GM23338 (cell line): ENCODE data around the gene ADAMTSL2. TPM values are rescaled to one million over a fixed set of nuclear protein-coding genes. Genes with fewer than 3 reads are reported as not detected.

Source experiments
- ATAC-seq: fragments of 200-7000 bp; cut with Tn5 transposase; 3 replicates; pipeline ENCODE4 v1.9.1; 2020
- DNase-seq: peaks from one replicate; pipeline ENCODE4 v3.0.0-alpha.2; 2015; ENCODE audit warnings: low spot score
- H2AFZ ChIP-seq: fragments of 200-600 bp; sonication (generic); 2 replicates; pipeline ENCODE4 v1.8.0; 2016; ENCODE audit warnings: antibody characterized with exemption, mild to moderate bottlenecking, moderate library complexity
- H3F3A ChIP-seq: fragments of 200-600 bp; sonication (generic); replicated peaks from 2 replicates; pipeline ENCODE4 v1.8.0; 2017; ENCODE audit warnings: antibody characterized with exemption, mixed run types, low read depth
- H3K27ac ChIP-seq: fragments of 200-600 bp; sonication (generic); 2 replicates; pipeline ENCODE4 v1.6.1; 2016; ENCODE audit warnings: low read depth
- H3K27me3 ChIP-seq: fragments of 200-600 bp; sonication (generic); 2 replicates; pipeline ENCODE4 v1.8.0; 2016; ENCODE audit warnings: mild to moderate bottlenecking, mixed run types, moderate library complexity; ENCODE audit not compliant: insufficient read depth
- H3K36me3 ChIP-seq: fragments of 200-600 bp; sonication (generic); 2 replicates; pipeline ENCODE4 v1.8.0; 2016; ENCODE audit warnings: mild to moderate bottlenecking; ENCODE audit not compliant: insufficient read depth
- H3K4me1 ChIP-seq: fragments of 200-600 bp; sonication (generic); 2 replicates; pipeline ENCODE4 v1.8.0; 2016; ENCODE audit warnings: mild to moderate bottlenecking, moderate library complexity; ENCODE audit not compliant: insufficient read depth
- H3K4me2 ChIP-seq: fragments of 200-600 bp; sonication (generic); 2 replicates; pipeline ENCODE4 v1.7.1; 2017; ENCODE audit warnings: mixed run types
- H3K4me3 ChIP-seq: fragments of 200-600 bp; sonication (generic); 2 replicates; pipeline ENCODE4 v1.6.1; 2016; ENCODE audit warnings: mixed run types
- H3K79me2 ChIP-seq: fragments of 200-600 bp; sonication (generic); replicated peaks from 2 replicates; pipeline ENCODE4 v1.8.0; 2017; ENCODE audit warnings: mild to moderate bottlenecking; ENCODE audit not compliant: insufficient read depth
- H3K9me2 ChIP-seq: fragments of 200-600 bp; sonication (generic); 2 replicates; pipeline ENCODE4 v1.8.0; 2017; ENCODE audit not compliant: insufficient read depth
- H4K20me1 ChIP-seq: fragments of 200-600 bp; sonication (generic); replicated peaks from 2 replicates; pipeline ENCODE4 v1.8.0; 2017; ENCODE audit warnings: mild to moderate bottlenecking; ENCODE audit not compliant: insufficient read depth
- H3K27ac Mint-ChIP-seq: 2 replicates; pipeline ENCODE4 v1.8.0; 2020; ENCODE audit warnings: inconsistent platforms, mild to moderate bottlenecking, moderate library complexity, mixed read lengths
- H3K27me3 Mint-ChIP-seq: 3 replicates; pipeline ENCODE4 v1.8.0; 2022; ENCODE audit warnings: low read depth, mild to moderate bottlenecking, moderate library complexity, mixed read lengths, inconsistent platforms; ENCODE audit not compliant: insufficient read depth, poor library complexity
- H3K36me3 Mint-ChIP-seq: 3 replicates; pipeline ENCODE4 v1.8.0; 2021; ENCODE audit warnings: low read depth, mild to moderate bottlenecking, inconsistent platforms, moderate library complexity, mixed read lengths
- H3K4me1 Mint-ChIP-seq: 3 replicates; pipeline ENCODE4 v1.8.0; 2020; ENCODE audit warnings: mild to moderate bottlenecking, inconsistent platforms, mixed read lengths
- H3K4me3 Mint-ChIP-seq: 3 replicates; pipeline ENCODE4 v1.8.0; 2021; ENCODE audit warnings: moderate library complexity, mild to moderate bottlenecking, inconsistent platforms, mixed read lengths
- H3K9me3 Mint-ChIP-seq: 3 replicates; pipeline ENCODE4 v1.8.0; 2020; ENCODE audit warnings: moderate library complexity, mild to moderate bottlenecking, inconsistent platforms, mixed read lengths
- CREB1 ChIP-seq: fragments of 250-450 bp; sonication (Bioruptor Pico); IDR thresholded peaks from 2 replicates; pipeline ENCODE4 v1.5.0; 2020; ENCODE audit warnings: low read depth, mild to moderate bottlenecking, moderate library complexity
- ETS1 ChIP-seq: IDR thresholded peaks from 2 replicates; pipeline ENCODE4 v1.6.1; 2016; ENCODE audit warnings: antibody characterized with exemption
- EZH2 ChIP-seq: fragments of 200-600 bp; sonication (generic); IDR thresholded peaks from one replicate; pipeline ENCODE4 v1.8.0; 2017; ENCODE audit warnings: antibody characterized with exemption, mild to moderate bottlenecking, low read depth; ENCODE audit not compliant: unreplicated experiment
- EZH2phosphoT487 ChIP-seq: fragments of 200-600 bp; sonication (generic); IDR thresholded peaks from one replicate; pipeline ENCODE4 v1.8.1; 2018; ENCODE audit warnings: antibody characterized with exemption; ENCODE audit not compliant: unreplicated experiment
- JUNB ChIP-seq: IDR thresholded peaks from one replicate; pipeline ENCODE4 v1.6.1; 2016; ENCODE audit warnings: antibody characterized with exemption; ENCODE audit not compliant: unreplicated experiment
- NANOG ChIP-seq: IDR thresholded peaks from 2 replicates; pipeline ENCODE4 v1.6.1; 2016; ENCODE audit warnings: antibody characterized with exemption, borderline replicate concordance
- POLR2AphosphoS5 ChIP-seq: IDR thresholded peaks from 2 replicates; pipeline ENCODE4 v1.6.1; 2016; ENCODE audit warnings: antibody characterized with exemption, low read depth
- STAT1 ChIP-seq: IDR thresholded peaks from one replicate; pipeline ENCODE4 v1.6.1; 2016; ENCODE audit warnings: antibody characterized with exemption; ENCODE audit not compliant: unreplicated experiment
- ZNF114 ChIP-seq: fragments of 250-450 bp; sonication (Bioruptor Pico); IDR thresholded peaks from 2 replicates; pipeline ENCODE4 v1.5.0; 2020; ENCODE audit warnings: mild to moderate bottlenecking, moderate library complexity
- ZNF331 ChIP-seq: fragments of 250-450 bp; sonication (Bioruptor Pico); IDR thresholded peaks from 2 replicates; pipeline ENCODE4 v1.5.0; 2020; ENCODE audit warnings: low read depth, mild to moderate bottlenecking, moderate library complexity
- polyA plus RNA-seq: library from polyadenylated mRNA; unstranded; fragments of >200 nt; fragmentation: Nextera tagmentation; extraction: Ambion mirVana; gene quantifications from 2 replicates; pipeline ENCODE4 v1.2.1, GENCODE V29; 2016
- total RNA-seq: library from RNA; depleted of rRNA; stranded (reverse); fragments of >200 nt; shearing (Covaris generic); gene quantifications from 2 replicates; pipeline ENCODE4 v1.2.3, GENCODE V29; 2014
- TF ChIP-seq, protein P1 (sequence below): fragments of 250-450 bp; sonication (Bioruptor Pico); IDR thresholded peaks from 2 replicates; pipeline ENCODE4 v1.5.0; 2020; ENCODE audit warnings: mild to moderate bottlenecking, moderate library complexity
- TF ChIP-seq, protein P2 (sequence below): IDR thresholded peaks from one replicate; pipeline ENCODE4 v1.6.1; 2018; ENCODE audit warnings: antibody characterized with exemption; ENCODE audit not compliant: unreplicated experiment
- TF ChIP-seq, protein P3 (sequence below), 2 experiments: fragments of 200-600 bp in 1 of 2; sonication (generic) in 1 of 2; conservative IDR thresholded peaks; 2 replicates each; pipeline versions ENCODE4 v1.5.1 to v1.6.1; 2016 to 2017; ENCODE audit warnings: antibody characterized with exemption in 2 of 2, low read depth in 2 of 2, mild to moderate bottlenecking in 2 of 2, moderate library complexity in 1 of 2

The ADAMTSL2 gene
- total and polyA plus RNA-seq, 2 experiments from 2014 or later: 0.15 to 0.66 TPM

GRCh38 chr9:133600739-133601138 lies 66.2 kb downstream of the ADAMTSL2 start:
- peaks cover 22% of the 10 kb centered on the region for H3K4me1 Mint-ChIP-seq
- Histone ChIP-seq H3F3A (peaks cover 6% of the 10 kb centered on the region; the same call in 1 of the 2 replicates), H3K4me1 (no peaks in the 10 kb centered on the region), H3K79me2 (no peaks in the 10 kb centered on the region), H3K4me3 (no peak overlapping the region), H3K36me3 (no peaks in the 10 kb centered on the region), H4K20me1 (no peaks in the 10 kb centered on the region), H3K9me2 (no peaks in the 10 kb centered on the region), H3K27me3 (no peaks in the 10 kb centered on the region), H2AFZ (no peak overlapping the region), H3K27ac (no peak overlapping the region), H3K4me2 (no peak overlapping the region)
- peaks cover 25% of the 10 kb centered on the region for H3K9me3 Mint-ChIP-seq
- peaks cover 14% of the 10 kb centered on the region for H3K36me3 Mint-ChIP-seq
- no peak overlapping the region for H3K27ac Mint-ChIP-seq
- H3K4me3 Mint-ChIP-seq: no peak overlapping the region
- TF ChIP-seq, protein P1, sequence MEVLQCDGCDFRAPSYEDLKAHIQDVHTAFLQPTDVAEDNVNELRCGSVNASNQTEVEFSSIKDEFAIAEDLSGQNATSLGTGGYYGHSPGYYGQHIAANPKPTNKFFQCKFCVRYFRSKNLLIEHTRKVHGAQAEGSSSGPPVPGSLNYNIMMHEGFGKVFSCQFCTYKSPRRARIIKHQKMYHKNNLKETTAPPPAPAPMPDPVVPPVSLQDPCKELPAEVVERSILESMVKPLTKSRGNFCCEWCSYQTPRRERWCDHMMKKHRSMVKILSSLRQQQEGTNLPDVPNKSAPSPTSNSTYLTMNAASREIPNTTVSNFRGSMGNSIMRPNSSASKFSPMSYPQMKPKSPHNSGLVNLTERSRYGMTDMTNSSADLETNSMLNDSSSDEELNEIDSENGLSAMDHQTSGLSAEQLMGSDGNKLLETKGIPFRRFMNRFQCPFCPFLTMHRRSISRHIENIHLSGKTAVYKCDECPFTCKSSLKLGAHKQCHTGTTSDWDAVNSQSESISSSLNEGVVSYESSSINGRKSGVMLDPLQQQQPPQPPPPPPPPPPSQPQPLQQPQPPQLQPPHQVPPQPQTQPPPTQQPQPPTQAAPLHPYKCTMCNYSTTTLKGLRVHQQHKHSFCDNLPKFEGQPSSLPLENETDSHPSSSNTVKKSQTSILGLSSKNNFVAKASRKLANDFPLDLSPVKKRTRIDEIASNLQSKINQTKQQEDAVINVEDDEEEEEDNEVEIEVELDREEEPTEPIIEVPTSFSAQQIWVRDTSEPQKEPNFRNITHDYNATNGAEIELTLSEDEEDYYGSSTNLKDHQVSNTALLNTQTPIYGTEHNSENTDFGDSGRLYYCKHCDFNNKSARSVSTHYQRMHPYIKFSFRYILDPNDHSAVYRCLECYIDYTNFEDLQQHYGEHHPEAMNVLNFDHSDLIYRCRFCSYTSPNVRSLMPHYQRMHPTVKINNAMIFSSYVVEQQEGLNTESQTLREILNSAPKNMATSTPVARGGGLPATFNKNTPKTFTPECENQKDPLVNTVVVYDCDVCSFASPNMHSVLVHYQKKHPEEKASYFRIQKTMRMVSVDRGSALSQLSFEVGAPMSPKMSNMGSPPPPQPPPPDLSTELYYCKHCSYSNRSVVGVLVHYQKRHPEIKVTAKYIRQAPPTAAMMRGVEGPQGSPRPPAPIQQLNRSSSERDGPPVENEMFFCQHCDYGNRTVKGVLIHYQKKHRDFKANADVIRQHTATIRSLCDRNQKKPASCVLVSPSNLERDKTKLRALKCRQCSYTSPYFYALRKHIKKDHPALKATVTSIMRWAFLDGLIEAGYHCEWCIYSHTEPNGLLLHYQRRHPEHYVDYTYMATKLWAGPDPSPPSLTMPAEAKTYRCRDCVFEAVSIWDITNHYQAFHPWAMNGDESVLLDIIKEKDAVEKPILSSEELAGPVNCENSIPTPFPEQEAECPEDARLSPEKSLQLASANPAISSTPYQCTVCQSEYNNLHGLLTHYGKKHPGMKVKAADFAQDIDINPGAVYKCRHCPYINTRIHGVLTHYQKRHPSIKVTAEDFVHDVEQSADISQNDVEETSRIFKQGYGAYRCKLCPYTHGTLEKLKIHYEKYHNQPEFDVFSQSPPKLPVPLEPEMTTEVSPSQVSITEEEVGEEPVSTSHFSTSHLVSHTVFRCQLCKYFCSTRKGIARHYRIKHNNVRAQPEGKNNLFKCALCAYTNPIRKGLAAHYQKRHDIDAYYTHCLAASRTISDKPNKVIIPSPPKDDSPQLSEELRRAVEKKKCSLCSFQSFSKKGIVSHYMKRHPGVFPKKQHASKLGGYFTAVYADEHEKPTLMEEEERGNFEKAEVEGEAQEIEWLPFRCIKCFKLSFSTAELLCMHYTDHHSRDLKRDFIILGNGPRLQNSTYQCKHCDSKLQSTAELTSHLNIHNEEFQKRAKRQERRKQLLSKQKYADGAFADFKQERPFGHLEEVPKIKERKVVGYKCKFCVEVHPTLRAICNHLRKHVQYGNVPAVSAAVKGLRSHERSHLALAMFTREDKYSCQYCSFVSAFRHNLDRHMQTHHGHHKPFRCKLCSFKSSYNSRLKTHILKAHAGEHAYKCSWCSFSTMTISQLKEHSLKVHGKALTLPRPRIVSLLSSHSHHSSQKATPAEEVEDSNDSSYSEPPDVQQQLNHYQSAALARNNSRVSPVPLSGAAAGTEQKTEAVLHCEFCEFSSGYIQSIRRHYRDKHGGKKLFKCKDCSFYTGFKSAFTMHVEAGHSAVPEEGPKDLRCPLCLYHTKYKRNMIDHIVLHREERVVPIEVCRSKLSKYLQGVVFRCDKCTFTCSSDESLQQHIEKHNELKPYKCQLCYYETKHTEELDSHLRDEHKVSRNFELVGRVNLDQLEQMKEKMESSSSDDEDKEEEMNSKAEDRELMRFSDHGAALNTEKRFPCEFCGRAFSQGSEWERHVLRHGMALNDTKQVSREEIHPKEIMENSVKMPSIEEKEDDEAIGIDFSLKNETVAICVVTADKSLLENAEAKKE: no peak
- TF ChIP-seq NANOG (no peak), ETS1 (no peak), STAT1 (no peak), EZH2phosphoT487 (no peak), ZNF114 (no peak), ZNF331 (CRISPR knock-in tag) (no peak), CREB1 (CRISPR knock-in tag) (no peak), EZH2 (no peak), POLR2AphosphoS5 (no peak), JUNB (no peak)
- TF ChIP-seq, protein P2, sequence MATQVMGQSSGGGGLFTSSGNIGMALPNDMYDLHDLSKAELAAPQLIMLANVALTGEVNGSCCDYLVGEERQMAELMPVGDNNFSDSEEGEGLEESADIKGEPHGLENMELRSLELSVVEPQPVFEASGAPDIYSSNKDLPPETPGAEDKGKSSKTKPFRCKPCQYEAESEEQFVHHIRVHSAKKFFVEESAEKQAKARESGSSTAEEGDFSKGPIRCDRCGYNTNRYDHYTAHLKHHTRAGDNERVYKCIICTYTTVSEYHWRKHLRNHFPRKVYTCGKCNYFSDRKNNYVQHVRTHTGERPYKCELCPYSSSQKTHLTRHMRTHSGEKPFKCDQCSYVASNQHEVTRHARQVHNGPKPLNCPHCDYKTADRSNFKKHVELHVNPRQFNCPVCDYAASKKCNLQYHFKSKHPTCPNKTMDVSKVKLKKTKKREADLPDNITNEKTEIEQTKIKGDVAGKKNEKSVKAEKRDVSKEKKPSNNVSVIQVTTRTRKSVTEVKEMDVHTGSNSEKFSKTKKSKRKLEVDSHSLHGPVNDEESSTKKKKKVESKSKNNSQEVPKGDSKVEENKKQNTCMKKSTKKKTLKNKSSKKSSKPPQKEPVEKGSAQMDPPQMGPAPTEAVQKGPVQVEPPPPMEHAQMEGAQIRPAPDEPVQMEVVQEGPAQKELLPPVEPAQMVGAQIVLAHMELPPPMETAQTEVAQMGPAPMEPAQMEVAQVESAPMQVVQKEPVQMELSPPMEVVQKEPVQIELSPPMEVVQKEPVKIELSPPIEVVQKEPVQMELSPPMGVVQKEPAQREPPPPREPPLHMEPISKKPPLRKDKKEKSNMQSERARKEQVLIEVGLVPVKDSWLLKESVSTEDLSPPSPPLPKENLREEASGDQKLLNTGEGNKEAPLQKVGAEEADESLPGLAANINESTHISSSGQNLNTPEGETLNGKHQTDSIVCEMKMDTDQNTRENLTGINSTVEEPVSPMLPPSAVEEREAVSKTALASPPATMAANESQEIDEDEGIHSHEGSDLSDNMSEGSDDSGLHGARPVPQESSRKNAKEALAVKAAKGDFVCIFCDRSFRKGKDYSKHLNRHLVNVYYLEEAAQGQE: no peak
- TF ChIP-seq, protein P3, sequence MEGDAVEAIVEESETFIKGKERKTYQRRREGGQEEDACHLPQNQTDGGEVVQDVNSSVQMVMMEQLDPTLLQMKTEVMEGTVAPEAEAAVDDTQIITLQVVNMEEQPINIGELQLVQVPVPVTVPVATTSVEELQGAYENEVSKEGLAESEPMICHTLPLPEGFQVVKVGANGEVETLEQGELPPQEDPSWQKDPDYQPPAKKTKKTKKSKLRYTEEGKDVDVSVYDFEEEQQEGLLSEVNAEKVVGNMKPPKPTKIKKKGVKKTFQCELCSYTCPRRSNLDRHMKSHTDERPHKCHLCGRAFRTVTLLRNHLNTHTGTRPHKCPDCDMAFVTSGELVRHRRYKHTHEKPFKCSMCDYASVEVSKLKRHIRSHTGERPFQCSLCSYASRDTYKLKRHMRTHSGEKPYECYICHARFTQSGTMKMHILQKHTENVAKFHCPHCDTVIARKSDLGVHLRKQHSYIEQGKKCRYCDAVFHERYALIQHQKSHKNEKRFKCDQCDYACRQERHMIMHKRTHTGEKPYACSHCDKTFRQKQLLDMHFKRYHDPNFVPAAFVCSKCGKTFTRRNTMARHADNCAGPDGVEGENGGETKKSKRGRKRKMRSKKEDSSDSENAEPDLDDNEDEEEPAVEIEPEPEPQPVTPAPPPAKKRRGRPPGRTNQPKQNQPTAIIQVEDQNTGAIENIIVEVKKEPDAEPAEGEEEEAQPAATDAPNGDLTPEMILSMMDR (conservative IDR thresholded peaks at IDR 0.05; ENCODE audit: low read depth in 2 of 2): no peak
- ATAC-seq: no peak
- no peak for DNase-seq
- peaks cover 4% of the 10 kb centered on the region for H3K27me3 Mint-ChIP-seq
